Loucy (cell line): ENCODE measurements around the gene COL23A1.

Source experiments
- H2AFZ ChIP-seq: fragments of 200-600 bp; sonication (generic); 2 replicates; pipeline ENCODE4 v1.6.0; 2016; ENCODE audit warnings: antibody characterized with exemption, mild to moderate bottlenecking, low read length, moderate library complexity
- H3F3A ChIP-seq: fragments of 200-600 bp; 2 replicates; pipeline ENCODE4 v1.6.0; 2016; ENCODE audit warnings: antibody characterized with exemption, low read depth, mild to moderate bottlenecking
- H3K27me3 ChIP-seq: fragments of 200-600 bp; sonication (generic); 2 replicates; pipeline ENCODE4 v1.6.1; 2014; ENCODE audit warnings: low read length, mild to moderate bottlenecking; ENCODE audit not compliant: insufficient read depth, poor library complexity, severe bottlenecking
- H3K36me3 ChIP-seq: fragments of 200-600 bp; sonication (generic); 2 replicates; pipeline ENCODE4 v1.6.1; 2016; ENCODE audit warnings: low read length; ENCODE audit not compliant: insufficient read depth
- H3K4me1 ChIP-seq: fragments of 200-600 bp; sonication (generic); 2 replicates; pipeline ENCODE4 v1.5.1; 2014; ENCODE audit warnings: low read length, mild to moderate bottlenecking; ENCODE audit not compliant: insufficient read depth, poor library complexity, severe bottlenecking
- H3K4me2 ChIP-seq: fragments of 200-600 bp; sonication (generic); 2 replicates; pipeline ENCODE4 v1.6.0; 2014; ENCODE audit warnings: antibody characterized with exemption, low read length, low read depth, mild to moderate bottlenecking; ENCODE audit not compliant: poor library complexity, severe bottlenecking
- H3K4me3 ChIP-seq: fragments of 200-600 bp; sonication (generic); 2 replicates; pipeline ENCODE4 v1.5.1; 2014; ENCODE audit warnings: low read length, mild to moderate bottlenecking, mixed read lengths; ENCODE audit not compliant: poor library complexity, severe bottlenecking
- H3K79me2 ChIP-seq: fragments of 200-600 bp; sonication (generic); 2 replicates; pipeline ENCODE4 v1.6.1; 2014; ENCODE audit warnings: low read length; ENCODE audit not compliant: insufficient read depth
- H3K9ac ChIP-seq: fragments of 200-600 bp; sonication (generic); 2 replicates; pipeline ENCODE4 v1.6.0; 2014; ENCODE audit warnings: mild to moderate bottlenecking, low read depth, low read length, moderate library complexity; ENCODE audit not compliant: poor library complexity, severe bottlenecking
- H3K9me2 ChIP-seq: fragments of 200-600 bp; sonication (generic); replicated peaks from 2 replicates; pipeline ENCODE4 v1.6.1; 2016; ENCODE audit warnings: low read depth, low read length, mixed read lengths
- H3K9me3 ChIP-seq: fragments of 200-600 bp; sonication (generic); 2 replicates; pipeline ENCODE4 v1.6.1; 2014; ENCODE audit warnings: mild to moderate bottlenecking, antibody characterized with exemption, low read length, low read depth; ENCODE audit not compliant: insufficient read depth
- H4K20me1 ChIP-seq: fragments of 200-600 bp; sonication (generic); 2 replicates; pipeline ENCODE4 v1.6.0; 2014; ENCODE audit warnings: antibody characterized with exemption, low read length, mild to moderate bottlenecking; ENCODE audit not compliant: insufficient read depth, poor library complexity, severe bottlenecking
- EZH2phosphoT487 ChIP-seq: fragments of 200-600 bp; IDR thresholded peaks from 2 replicates; pipeline ENCODE4 v1.6.1; 2018; ENCODE audit warnings: antibody characterized with exemption, mild to moderate bottlenecking, moderate library complexity, borderline replicate concordance
- TF ChIP-seq, protein P1 (sequence below): fragments of 200-600 bp; sonication (generic); conservative IDR thresholded peaks from 2 replicates; pipeline ENCODE4 v1.5.1; 2014; ENCODE audit warnings: mild to moderate bottlenecking, antibody characterized with exemption, low read length

COL23A1 gene

DNA sequence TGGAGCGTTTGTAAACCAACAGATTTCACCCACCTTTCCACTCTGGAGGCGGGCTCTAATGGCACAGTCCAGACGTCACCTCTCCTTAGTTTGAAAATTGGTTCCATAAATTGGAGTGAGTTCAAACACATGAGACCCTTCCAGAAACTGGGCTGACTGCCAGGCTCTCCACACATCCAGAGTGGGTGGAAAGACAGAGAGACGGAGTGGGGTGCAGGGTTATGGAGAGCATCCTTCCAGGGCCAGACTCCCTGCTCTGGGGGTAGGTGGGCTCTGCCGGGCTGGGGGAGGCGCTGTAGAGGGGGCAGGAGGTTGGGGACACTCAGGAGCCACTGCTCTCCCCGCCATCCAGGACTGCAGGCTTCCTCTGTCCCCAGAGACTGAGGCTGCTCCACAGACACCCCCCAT lies 252.9 kb downstream of the COL23A1 start:
- no peaks in the 10 kb centered on the region for H4K20me1 ChIP-seq
- no peaks in the 10 kb centered on the region for H3F3A ChIP-seq
- H3K9ac ChIP-seq, result no peak overlapping the region
- H3K36me3 ChIP-seq, result no peaks in the 10 kb centered on the region
- H2AFZ ChIP-seq, result no peak overlapping the region
- H3K4me3 ChIP-seq, result no peak overlapping the region
- no peaks in the 10 kb centered on the region for H3K4me1 ChIP-seq
- no peaks in the 10 kb centered on the region for H3K9me2 ChIP-seq
- no peak overlapping the region for H3K4me2 ChIP-seq
- no peaks in the 10 kb centered on the region for H3K27me3 ChIP-seq
- TF ChIP-seq, protein P1, sequence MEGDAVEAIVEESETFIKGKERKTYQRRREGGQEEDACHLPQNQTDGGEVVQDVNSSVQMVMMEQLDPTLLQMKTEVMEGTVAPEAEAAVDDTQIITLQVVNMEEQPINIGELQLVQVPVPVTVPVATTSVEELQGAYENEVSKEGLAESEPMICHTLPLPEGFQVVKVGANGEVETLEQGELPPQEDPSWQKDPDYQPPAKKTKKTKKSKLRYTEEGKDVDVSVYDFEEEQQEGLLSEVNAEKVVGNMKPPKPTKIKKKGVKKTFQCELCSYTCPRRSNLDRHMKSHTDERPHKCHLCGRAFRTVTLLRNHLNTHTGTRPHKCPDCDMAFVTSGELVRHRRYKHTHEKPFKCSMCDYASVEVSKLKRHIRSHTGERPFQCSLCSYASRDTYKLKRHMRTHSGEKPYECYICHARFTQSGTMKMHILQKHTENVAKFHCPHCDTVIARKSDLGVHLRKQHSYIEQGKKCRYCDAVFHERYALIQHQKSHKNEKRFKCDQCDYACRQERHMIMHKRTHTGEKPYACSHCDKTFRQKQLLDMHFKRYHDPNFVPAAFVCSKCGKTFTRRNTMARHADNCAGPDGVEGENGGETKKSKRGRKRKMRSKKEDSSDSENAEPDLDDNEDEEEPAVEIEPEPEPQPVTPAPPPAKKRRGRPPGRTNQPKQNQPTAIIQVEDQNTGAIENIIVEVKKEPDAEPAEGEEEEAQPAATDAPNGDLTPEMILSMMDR, result no peak
- TF ChIP-seq EZH2phosphoT487, result no peak
- no peaks in the 10 kb centered on the region for H3K79me2 ChIP-seq
- no peaks in the 10 kb centered on the region for H3K9me3 ChIP-seq

GRCh38 chr5:178336889-178337288 lies 253.3 kb downstream of the COL23A1 start:
- Histone ChIP-seq H3K4me1 (no peaks in the 10 kb centered on the region), H4K20me1 (no peaks in the 10 kb centered on the region), H3K36me3 (no peaks in the 10 kb centered on the region), H3K9me2 (no peaks in the 10 kb centered on the region), H2AFZ (no peak overlapping the region), H3K9me3 (no peaks in the 10 kb centered on the region), H3K4me3 (no peak overlapping the region), H3K4me2 (no peak overlapping the region), H3K9ac (no peak overlapping the region), H3K79me2 (no peaks in the 10 kb centered on the region), H3F3A (no peaks in the 10 kb centered on the region), H3K27me3 (no peaks in the 10 kb centered on the region)
- TF ChIP-seq, protein P1, result no peak
- no peak for TF ChIP-seq EZH2phosphoT487

DNA sequence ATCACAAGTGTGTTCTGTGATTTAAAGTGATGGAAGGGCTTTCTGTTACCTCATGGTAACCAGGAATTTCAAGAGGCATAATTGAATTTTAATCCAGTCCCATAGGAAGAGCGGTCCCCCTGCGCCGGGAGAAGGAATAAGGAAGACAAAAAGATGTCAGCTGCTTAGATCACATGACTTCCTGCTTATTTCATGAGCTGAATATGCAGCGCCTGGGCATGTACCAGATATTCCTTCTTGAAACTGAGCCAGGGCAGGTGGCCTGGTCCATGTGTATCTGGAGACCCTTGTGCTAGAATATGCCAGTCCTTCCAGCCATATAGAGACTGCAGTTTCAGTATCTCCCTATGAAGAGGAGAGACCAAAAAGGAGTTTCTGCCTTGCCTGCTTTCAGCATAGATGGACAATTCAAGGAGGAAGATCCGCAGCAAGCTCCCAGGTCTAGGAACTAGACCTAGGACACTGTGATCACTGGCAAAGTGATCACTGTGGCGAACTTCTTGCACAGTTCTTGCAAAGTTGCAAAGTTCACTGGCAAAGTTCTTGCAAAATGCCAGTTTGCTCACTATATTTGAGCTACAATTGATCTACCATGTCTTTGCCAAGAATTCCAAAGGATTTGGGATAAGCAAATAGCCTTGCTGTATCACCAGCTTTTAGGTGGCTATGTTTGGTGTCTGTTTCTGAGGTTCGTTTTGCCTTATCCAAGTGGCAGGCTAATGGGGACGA lies 254.7 kb downstream of the COL23A1 start:
- Histone ChIP-seq H4K20me1 (no peaks in the 10 kb centered on the region), H3K9me3 (no peaks in the 10 kb centered on the region), H3K4me3 (no peak overlapping the region), H3F3A (no peaks in the 10 kb centered on the region), H3K9ac (no peak overlapping the region), H3K36me3 (no peaks in the 10 kb centered on the region), H3K79me2 (no peaks in the 10 kb centered on the region), H3K27me3 (no peaks in the 10 kb centered on the region), H2AFZ (no peak overlapping the region), H3K4me2 (no peak overlapping the region), H3K9me2 (no peaks in the 10 kb centered on the region), H3K4me1 (no peaks in the 10 kb centered on the region)
- TF ChIP-seq EZH2phosphoT487, result no peak
- TF ChIP-seq, protein P1, result no peak
